HepG2 (cell line): Measurements from ENCODE around the gene CLEC11A. TPM values are rescaled to one million over a fixed set of nuclear protein-coding genes. Genes with fewer than 3 reads are reported as not detected.

Experiments
- ATAC-seq: fragments of 200-7000 bp; cut with Tn5 transposase; 3 replicates; pipeline ENCODE4 v1.9.1; 2020; ENCODE audit warnings: mild to moderate bottlenecking, moderate library complexity
- BruUV-seq: library from RNA; stranded (reverse); fragments of 400-500 nt; replicated peaks from 2 replicates; lab custom pipeline; 2021; lab: Mats Ljungman, UMichigan
- CTCF ChIA-PET: fragments of 300-600 bp; formaldehyde crosslinking; extraction: SDS; loops from one replicate; lab custom pipeline; 2021; ENCODE audit warnings: low total read pairs, inconsistent platforms, low intra/inter-chr PET ratio; lab: Yijun Ruan, JAX
- POLR2A ChIA-PET: fragments of 350-600 bp; sonication (Branson Sonifier 250); formaldehyde crosslinking; loops from one replicate; lab custom pipeline; 2020; ENCODE audit warnings: antibody characterized with exemption, inconsistent platforms; lab: Yijun Ruan, JAX
- DNase-seq: peaks from one replicate; pipeline ENCODE4 v3.0.0-alpha.2; 2015; ENCODE audit warnings: low spot score
- FAIRE-seq: peaks from 3 replicates; lab custom pipeline; 2011; peaks lifted over from hg19 to GRCh38; lab: Jason Lieb, UNC
- H2AFZ ChIP-seq: one replicate; pipeline ENCODE4 v1.6.1; 2011; ENCODE audit warnings: low read length, inconsistent platforms
- H3K27ac ChIP-seq: fragments of 300-600 bp; 3 replicates; pipeline ENCODE4 v1.8.0; 2011; ENCODE audit warnings: mixed run types, mild to moderate bottlenecking, mixed read lengths, low read length, inconsistent platforms; ENCODE audit not compliant: insufficient read depth; ENCODE audit errors: extremely low read length
- H3K27me3 ChIP-seq, 2 experiments: fragments of 200-600 bp in 1 of 2; 2 replicates in 1 of 2; 3 replicates in 1 of 2; pipeline versions ENCODE4 v1.6.0 to v1.8.0; 2011; ENCODE audit warnings: low read length in 2 of 2, mild to moderate bottlenecking in 2 of 2, moderate library complexity in 2 of 2, inconsistent platforms in 1 of 2; ENCODE audit not compliant: insufficient read depth in 2 of 2, control insufficient read depth in 1 of 2
- H3K36me3 ChIP-seq, 2 experiments: fragments of 200-600 bp in 1 of 2; replicated peaks in 1 of 2; 2 replicates in 1 of 2; 3 replicates in 1 of 2; pipeline versions ENCODE4 v1.5.1 to v1.8.0; 2011; ENCODE audit warnings: low read length in 2 of 2, inconsistent platforms in 1 of 2; ENCODE audit not compliant: insufficient read depth in 2 of 2, control insufficient read depth in 1 of 2
- H3K4me1 ChIP-seq: 2 replicates; pipeline ENCODE4 v1.5.1; 2012; ENCODE audit warnings: low read length, inconsistent platforms; ENCODE audit not compliant: insufficient read depth
- H3K4me2 ChIP-seq: 2 replicates; pipeline ENCODE4 v1.6.0; 2011; ENCODE audit warnings: low read depth, low read length, inconsistent platforms
- H3K4me3 ChIP-seq, 3 experiments: fragments of 200-600 bp in 1 of 3; sonication (generic), shearing (Covaris generic) in 1 of 3; replicated peaks in 1 of 3; 2 replicates each; pipeline ENCODE4 v1.5.1; 2011 to 2016; ENCODE audit warnings: low read length in 3 of 3, inconsistent platforms in 2 of 3, low read depth in 2 of 3, mild to moderate bottlenecking in 2 of 3, control low read depth in 1 of 3, mixed read lengths in 1 of 3; ENCODE audit not compliant: insufficient read depth in 1 of 3
- H3K79me2 ChIP-seq: one replicate; pipeline ENCODE4 v1.6.1; 2011; ENCODE audit warnings: low read length, inconsistent platforms; ENCODE audit not compliant: insufficient read depth
- H3K9ac ChIP-seq: 2 replicates; pipeline ENCODE4 v1.6.0; 2011; ENCODE audit warnings: mild to moderate bottlenecking, low read depth, low read length, inconsistent platforms; ENCODE audit not compliant: insufficient read depth
- H3K9me3 ChIP-seq: 2 replicates; pipeline ENCODE4 v1.5.1; 2012; ENCODE audit warnings: mild to moderate bottlenecking, low read length
- H4K20me1 ChIP-seq: 2 replicates; pipeline ENCODE4 v1.6.0; 2011; ENCODE audit warnings: inconsistent platforms, mild to moderate bottlenecking, low read length, moderate library complexity; ENCODE audit not compliant: insufficient read depth
- AHR ChIP-seq: IDR thresholded peaks from 2 replicates; pipeline ENCODE4 v1.6.1; 2018; ENCODE audit warnings: missing genetic modification reagents, missing compliant biosample characterization
- POGK ChIP-seq: sonication (generic); formaldehyde crosslinking; conservative IDR thresholded peaks from 2 replicates; pipeline ENCODE4 v1.8.0; 2022; ENCODE audit warnings: mild to moderate bottlenecking, moderate library complexity, missing genetic modification reagents
- RXRB ChIP-seq: IDR thresholded peaks from 2 replicates; pipeline ENCODE4 v1.6.1; 2016; ENCODE audit warnings: borderline replicate concordance, missing genetic modification reagents, missing compliant biosample characterization
- XBP1 ChIP-seq: sonication (generic); formaldehyde crosslinking; IDR thresholded peaks from 2 replicates; pipeline ENCODE4 v1.5.0; 2020; ENCODE audit warnings: missing genetic modification reagents
- ZNF446 ChIP-seq: sonication (generic); formaldehyde crosslinking; IDR thresholded peaks from 2 replicates; pipeline ENCODE4 v1.5.0; 2020; ENCODE audit warnings: mild to moderate bottlenecking, missing genetic modification reagents
- ZNF512B ChIP-seq: sonication (generic); formaldehyde crosslinking; IDR thresholded peaks from 2 replicates; pipeline ENCODE4 v1.5.1; 2020; ENCODE audit warnings: missing genetic modification reagents, mild to moderate bottlenecking, borderline replicate concordance
- ZNF687 ChIP-seq: sonication (generic); formaldehyde crosslinking; IDR thresholded peaks from 2 replicates; pipeline ENCODE4 v1.5.1; 2020; ENCODE audit warnings: mild to moderate bottlenecking, missing genetic modification reagents, moderate library complexity
- ZNF816 ChIP-seq: sonication (generic); formaldehyde crosslinking; IDR thresholded peaks from 2 replicates; pipeline ENCODE4 v1.8.0; 2022; ENCODE audit warnings: missing genetic modification reagents, mild to moderate bottlenecking, borderline replicate concordance
- ZSCAN31 ChIP-seq: sonication (generic); formaldehyde crosslinking; IDR thresholded peaks from 2 replicates; pipeline ENCODE4 v1.5.0; 2020; ENCODE audit warnings: low read depth, mild to moderate bottlenecking, missing genetic modification reagents
- WGBS: methylation state at CpG from one replicate; pipeline ENCODE4 v1.1.6; 2017; ENCODE audit warnings: low lambda C conversion rate; 5-methylcytosine and 5-hydroxymethylcytosine counted together
- in situ Hi-C: cut with HindIII; loops from 2 replicates; pipeline ENCODE4 v1.10.0; 2017; ENCODE audit warnings: low pct_unique_long_range_greater_than_20kb; ENCODE audit not compliant: extremely low pct_ligation_motif_present
- intact Hi-C: fragments of 100-400 bp; cut with micrococcal nuclease; formaldehyde crosslinking; loops from one replicate; pipeline ENCODE4 v1.10.0; 2022; ENCODE audit not compliant: unreplicated experiment
- polyA plus RNA-seq, 8 experiments: library from polyadenylated mRNA; depleted of rRNA in 3 of 8; stranded (reverse) in 7 of 8; unstranded in 1 of 8; fragments of >200 nt; fragmentation: Illumina TruSeq in 4 of 8; extraction: Trizol in 4 of 8; gene quantifications; 2 replicates each; pipeline versions ENCODE4 v1.2.1 to v1.2.3, GENCODE V29; 2011 to 2016; ENCODE audit warnings: low read depth in 4 of 8, missing spikeins in 1 of 8, mixed read lengths in 1 of 8; ENCODE audit not compliant: insufficient read depth in 1 of 8
- total RNA-seq, 5 experiments: library from RNA; depleted of rRNA; stranded (reverse); fragments of >200 nt; fragmentation: Illumina TruSeq; extraction: Trizol; gene quantifications; 2 replicates each; pipeline ENCODE4 v1.2.3, GENCODE V29; 2016; ENCODE audit warnings: low read depth in 1 of 5

CLEC11A gene
- total and polyA plus RNA-seq, 2 of the 13 experiments (the other 11 are each of a cell fraction or from before 2014, with no cell fraction given): not detected

GRCh38 chr19:50688766-50689165, 34.4 kb upstream of the CLEC11A start:
- H3K4me3 ChIP-seq: no peak overlapping the region
- no peak overlapping the region for H3K9ac ChIP-seq
- BruUV-seq: no TSS peak
- H3K79me2 ChIP-seq: no peaks in the 10 kb centered on the region
- intact Hi-C loops: no loop called here
- peaks cover 3 to 24% of the 10 kb centered on the region in 2 experiments; a peak in 3 of 5 replicates for H3K27me3 ChIP-seq
- H4K20me1 ChIP-seq: no peaks in the 10 kb centered on the region
- FAIRE-seq (no peak), DNase-seq (no peak), ATAC-seq (no peak)
- 14% methylated on average over 9 of the region's 19 CpGs for WGBS
- H3K27ac ChIP-seq: no peak overlapping the region
- H3K36me3 ChIP-seq: no peaks in the 10 kb centered on the region
- CTCF ChIA-PET: no interaction called here
- no peak for TF ChIP-seq POGK (CRISPR knock-in tag)
- TF ChIP-seq ZNF512B (CRISPR knock-in tag): no peak
- no peak for TF ChIP-seq XBP1 (CRISPR knock-in tag)
- no peak for TF ChIP-seq ZNF816
- no peak for TF ChIP-seq AHR (CRISPR knock-in tag)
- no peak for TF ChIP-seq ZNF687 (CRISPR knock-in tag)
- TF ChIP-seq RXRB (CRISPR knock-in tag): no peak
- TF ChIP-seq ZNF446 (CRISPR knock-in tag): no peak
- no peak for TF ChIP-seq ZSCAN31 (CRISPR knock-in tag)
- H3K9me3 ChIP-seq: no peaks in the 10 kb centered on the region
- H3K4me2 ChIP-seq: no peak overlapping the region
- no peaks in the 10 kb centered on the region for H3K4me1 ChIP-seq
- POLR2A ChIA-PET: no interaction called here
- no peak overlapping the region for H2AFZ ChIP-seq
- in situ Hi-C loops: no loop called here
